Kidney (tissue), 14 donors: ENCODE measurements around the gene SESN1. TPM values are rescaled to one million over a fixed set of nuclear protein-coding genes. Genes with fewer than 3 reads are reported as not detected.
A peak's percentile ranks its signal among the peaks of the same experiment; 100 is the strongest.

ENCODE experiments used
- DNase-seq, 5 donors: peaks; one replicate each; pipeline ENCODE4 v3.0.0-alpha.2; 2013 to 2020
- FAIRE-seq: peaks from 2 replicates; lab custom pipeline; 2012; peaks lifted over from hg19 to GRCh38; lab: Jason Lieb, UNC
- H3K27ac ChIP-seq, 2 donors: one replicate each; pipeline ENCODE4 v1.7.0; 2013; ENCODE audit warnings: low read depth in 2 of 2, low read length in 2 of 2, inconsistent platforms in 1 of 2
- H3K27me3 ChIP-seq: one replicate; pipeline ENCODE4 v1.7.1; 2013; ENCODE audit warnings: low read length, inconsistent platforms; ENCODE audit not compliant: control insufficient read depth, insufficient read depth
- H3K36me3 ChIP-seq, 3 donors: one replicate each; pipeline versions ENCODE4 v1.7.0 to v1.7.1; 2013; ENCODE audit warnings: low read length in 3 of 3, control low read depth in 1 of 3, inconsistent platforms in 1 of 3; ENCODE audit not compliant: insufficient read depth in 3 of 3, control insufficient read depth in 2 of 3
- H3K4me1 ChIP-seq, 3 donors: one replicate each; pipeline versions ENCODE4 v1.7.0 to v1.7.1; 2013; ENCODE audit warnings: low read length in 3 of 3, inconsistent platforms in 1 of 3, low read depth in 1 of 3; ENCODE audit not compliant: control insufficient read depth in 2 of 3, insufficient read depth in 2 of 3
- H3K4me3 ChIP-seq, 3 donors: one replicate each; pipeline versions ENCODE4 v1.7.0 to v1.8.1; 2013; ENCODE audit warnings: low read length in 3 of 3, control low read depth in 1 of 3, inconsistent platforms in 1 of 3
- H3K9ac ChIP-seq, 3 donors: one replicate each; pipeline versions ENCODE4 v1.7.0 to v1.7.1; 2013; ENCODE audit warnings: low read length in 3 of 3, control low read depth in 1 of 3, inconsistent platforms in 1 of 3
- H3K9me3 ChIP-seq, 3 donors: one replicate each; pipeline versions ENCODE4 v1.7.0 to v1.7.1; 2013; ENCODE audit warnings: low read length in 3 of 3, control low read depth in 1 of 3, inconsistent platforms in 1 of 3; ENCODE audit not compliant: control insufficient read depth in 2 of 3, insufficient read depth in 1 of 3
- intact Hi-C: fragments of 100-400 bp; cut with DNase I; formaldehyde crosslinking; loops from one replicate; pipeline ENCODE4 v1.11.1; 2022
- polyA plus RNA-seq: library from polyadenylated mRNA; stranded (reverse); fragments of 350-450 nt; fragmentation: Illumina TruSeq; extraction: RNeasy Lipid Tissue Mini Kit (QIAGEN cat#74804); gene quantifications from one replicate; pipeline ENCODE4 v1.2.3, GENCODE V29; 2014; ENCODE audit warnings: low read depth, low replicate concordance; ENCODE audit not compliant: insufficient read depth
- total RNA-seq: library from RNA; stranded (reverse); fragmentation: NEBNext Ultra II Directional; extraction: Animal tissue kit (Norgen Biotek cat#: 25700); gene quantifications from one replicate; pipeline ENCODE4 v1.2.1, GENCODE V29; 2021
- TF ChIP-seq, protein P1 (sequence below): IDR thresholded peaks from 3 replicates; pipeline ENCODE4 v1.5.1; 2012; ENCODE audit warnings: mild to moderate bottlenecking, moderate library complexity, borderline replicate concordance; ENCODE audit not compliant: insufficient read depth; ENCODE audit errors: extremely low read depth
- donor health status: control.
- donor health status: control.
- donor health status: control.
- donor health status: control.
- donor health status: control.
- donor health status: DM: yes; HTN: yes; CAD: no.
- donor health status: Normal renal cell carcinoma (clear cell type).

Gene SESN1
- total and polyA plus RNA-seq, 2 donors from 2014 or later: 14.8 to 26.0 TPM

DNA sequence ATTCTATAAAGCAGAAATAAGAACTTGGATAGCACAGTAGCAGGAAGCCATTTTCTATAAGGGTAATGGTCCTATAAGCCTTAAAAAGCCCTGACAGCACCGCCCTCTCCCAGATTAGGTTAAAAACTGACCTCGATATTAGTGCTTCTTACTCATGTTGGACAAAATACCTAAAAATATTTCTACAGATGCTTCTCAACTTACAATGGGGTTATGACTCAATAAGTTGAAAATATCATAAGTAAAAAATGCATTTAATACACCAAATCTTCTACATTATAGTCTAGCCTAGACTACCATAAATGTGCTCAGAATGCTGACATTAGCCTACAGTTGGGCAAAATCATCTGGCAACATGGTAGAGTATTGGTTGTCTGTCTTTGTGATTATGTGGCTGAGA lies 70.3 kb downstream of the SESN1 start:
- Histone ChIP-seq H3K36me3 (no peaks in the 10 kb centered on the region), H3K4me3 (no peak overlapping the region), H3K27me3 (no peaks in the 10 kb centered on the region), H3K9ac (no peak overlapping the region), H3K9me3 (no peaks in the 10 kb centered on the region), H3K27ac (no peak overlapping the region), H3K4me1 (no peaks in the 10 kb centered on the region)
- intact Hi-C loops: no loop called here
- DNase-seq: no peak
- no peak for FAIRE-seq
- TF ChIP-seq, protein P1, sequence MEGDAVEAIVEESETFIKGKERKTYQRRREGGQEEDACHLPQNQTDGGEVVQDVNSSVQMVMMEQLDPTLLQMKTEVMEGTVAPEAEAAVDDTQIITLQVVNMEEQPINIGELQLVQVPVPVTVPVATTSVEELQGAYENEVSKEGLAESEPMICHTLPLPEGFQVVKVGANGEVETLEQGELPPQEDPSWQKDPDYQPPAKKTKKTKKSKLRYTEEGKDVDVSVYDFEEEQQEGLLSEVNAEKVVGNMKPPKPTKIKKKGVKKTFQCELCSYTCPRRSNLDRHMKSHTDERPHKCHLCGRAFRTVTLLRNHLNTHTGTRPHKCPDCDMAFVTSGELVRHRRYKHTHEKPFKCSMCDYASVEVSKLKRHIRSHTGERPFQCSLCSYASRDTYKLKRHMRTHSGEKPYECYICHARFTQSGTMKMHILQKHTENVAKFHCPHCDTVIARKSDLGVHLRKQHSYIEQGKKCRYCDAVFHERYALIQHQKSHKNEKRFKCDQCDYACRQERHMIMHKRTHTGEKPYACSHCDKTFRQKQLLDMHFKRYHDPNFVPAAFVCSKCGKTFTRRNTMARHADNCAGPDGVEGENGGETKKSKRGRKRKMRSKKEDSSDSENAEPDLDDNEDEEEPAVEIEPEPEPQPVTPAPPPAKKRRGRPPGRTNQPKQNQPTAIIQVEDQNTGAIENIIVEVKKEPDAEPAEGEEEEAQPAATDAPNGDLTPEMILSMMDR: no peak

DNA sequence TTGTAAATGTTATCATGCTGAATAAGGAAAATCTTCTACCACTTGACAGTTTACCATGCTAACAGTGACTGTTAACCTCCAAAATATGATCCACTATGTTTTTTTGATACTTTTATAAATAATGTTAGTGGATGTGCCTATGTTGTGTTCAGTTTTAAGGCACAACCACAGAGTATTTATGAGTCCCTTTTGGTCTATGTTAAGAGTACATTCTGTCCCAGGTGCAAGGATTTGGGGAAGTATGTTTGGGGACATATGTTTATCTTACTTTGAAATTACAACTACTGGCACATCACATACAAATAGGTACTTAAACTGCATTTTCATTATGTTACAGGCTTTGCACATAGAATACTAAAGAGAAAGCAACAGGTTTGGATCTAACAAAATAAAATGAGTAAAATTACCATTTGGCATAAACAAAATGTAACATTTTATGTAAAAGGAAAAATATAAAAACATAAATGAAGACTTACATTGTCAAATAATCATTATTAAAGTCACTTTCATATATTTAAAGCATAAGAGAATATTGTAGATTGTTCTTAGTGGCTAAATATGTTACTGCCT lies 71.2 kb downstream of the SESN1 start:
- intact Hi-C loops: no loop called here
- FAIRE-seq (no peak), DNase-seq (no peak)
- Histone ChIP-seq H3K27me3 (no peaks in the 10 kb centered on the region), H3K4me1 (no peaks in the 10 kb centered on the region), H3K36me3 (no peaks in the 10 kb centered on the region), H3K4me3 (no peak overlapping the region), H3K9ac (no peak overlapping the region), H3K27ac (no peak overlapping the region), H3K9me3 (no peaks in the 10 kb centered on the region)
- TF ChIP-seq, protein P1: no peak

DNA sequence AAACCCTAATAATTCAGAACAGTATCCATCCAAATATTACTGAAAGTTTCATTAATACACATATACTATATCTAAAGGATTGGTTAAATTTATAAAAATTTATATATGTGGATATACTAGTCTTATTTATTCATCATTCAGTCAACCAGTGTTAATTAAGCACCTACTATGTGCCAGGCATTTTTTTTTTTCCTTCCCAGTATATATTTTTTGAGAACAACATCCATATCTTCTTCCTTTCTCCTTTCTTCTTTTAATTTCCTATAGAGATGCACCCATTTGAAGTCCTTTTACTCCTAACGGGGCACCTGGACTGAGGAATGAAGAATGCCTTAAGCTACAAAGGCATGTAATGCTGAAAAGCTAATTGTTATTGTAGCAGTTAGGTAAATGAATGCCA lies 72.8 kb downstream of the SESN1 start:
- intact Hi-C loops: no loop called here
- no peak for FAIRE-seq
- TF ChIP-seq, protein P1: no peak
- Histone ChIP-seq H3K27ac (no peak overlapping the region), H3K4me3 (no peak overlapping the region), H3K36me3 (no peaks in the 10 kb centered on the region), H3K9ac (no peak overlapping the region), H3K4me1 (no peaks in the 10 kb centered on the region), H3K9me3 (no peaks in the 10 kb centered on the region), H3K27me3 (no peaks in the 10 kb centered on the region)
- no peak for DNase-seq

DNA sequence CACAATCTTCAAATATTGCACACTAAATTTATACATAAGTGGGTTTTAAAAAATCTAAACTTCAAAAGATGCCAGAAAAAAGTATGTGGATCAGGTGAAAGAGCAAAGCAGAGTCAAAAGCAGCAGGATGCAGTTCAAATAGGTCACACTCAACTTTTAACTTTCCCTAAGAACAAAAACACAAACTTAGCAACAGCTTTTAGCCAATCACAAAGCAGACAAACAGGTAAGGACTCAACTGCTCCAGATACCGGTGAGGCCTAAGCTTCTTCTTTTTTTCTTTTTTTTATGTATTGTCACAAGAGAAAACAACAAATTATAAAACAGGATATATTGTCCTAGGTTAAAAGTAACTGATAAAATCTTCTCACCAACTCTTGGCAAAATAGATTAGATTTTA lies 74.7 kb downstream of the SESN1 start:
- intact Hi-C loops: no loop called here
- Histone ChIP-seq H3K4me1 (no peaks in the 10 kb centered on the region), H3K27me3 (no peaks in the 10 kb centered on the region), H3K9me3 (no peaks in the 10 kb centered on the region), H3K36me3 (no peaks in the 10 kb centered on the region), H3K4me3 (no peak overlapping the region), H3K27ac (no peak overlapping the region), H3K9ac (no peak overlapping the region)
- FAIRE-seq: peak; percentile 44
- no peak for DNase-seq
- TF ChIP-seq, protein P1: no peak
